Neural progenitor cell (in vitro differentiated cells): ENCODE measurements around the gene NAA15.

Experiments
- EZH2 ChIP-seq: fragments of 200-600 bp; sonication (generic); IDR thresholded peaks from 2 replicates; pipeline ENCODE4 v1.6.1; 2017; ENCODE audit warnings: antibody characterized with exemption, mild to moderate bottlenecking, moderate library complexity
- EZH2phosphoT487 ChIP-seq: fragments of 200-600 bp; sonication (generic); IDR thresholded peaks from 2 replicates; pipeline ENCODE4 v1.6.1; 2017; ENCODE audit warnings: antibody characterized with exemption
- TF ChIP-seq, protein P1 (sequence below): fragments of 200-600 bp; sonication (generic); IDR thresholded peaks from 2 replicates; pipeline ENCODE4 v1.5.1; 2017; ENCODE audit warnings: antibody characterized with exemption, mild to moderate bottlenecking

DNA sequence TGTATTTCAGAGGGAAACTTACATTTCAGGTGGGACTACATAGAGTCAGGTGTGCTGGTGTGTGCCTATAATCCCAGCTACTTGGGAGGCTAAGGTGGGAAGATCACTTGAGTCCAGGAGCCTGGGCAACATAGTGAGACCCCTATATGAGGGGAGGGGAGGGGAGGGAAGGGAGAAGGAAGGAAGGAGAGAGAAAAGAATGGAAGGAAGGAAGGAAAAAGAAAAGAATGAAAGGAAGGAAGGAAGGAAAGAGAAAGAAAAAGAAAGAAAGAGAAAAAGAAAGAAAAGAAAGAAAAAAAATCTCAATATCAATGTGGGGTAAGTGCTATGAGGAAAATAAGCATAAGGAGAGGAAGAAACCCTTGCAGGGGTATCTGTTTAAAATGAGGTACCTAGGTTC lies 109.0 kb downstream of the NAA15 start:
- TF ChIP-seq, protein P1, sequence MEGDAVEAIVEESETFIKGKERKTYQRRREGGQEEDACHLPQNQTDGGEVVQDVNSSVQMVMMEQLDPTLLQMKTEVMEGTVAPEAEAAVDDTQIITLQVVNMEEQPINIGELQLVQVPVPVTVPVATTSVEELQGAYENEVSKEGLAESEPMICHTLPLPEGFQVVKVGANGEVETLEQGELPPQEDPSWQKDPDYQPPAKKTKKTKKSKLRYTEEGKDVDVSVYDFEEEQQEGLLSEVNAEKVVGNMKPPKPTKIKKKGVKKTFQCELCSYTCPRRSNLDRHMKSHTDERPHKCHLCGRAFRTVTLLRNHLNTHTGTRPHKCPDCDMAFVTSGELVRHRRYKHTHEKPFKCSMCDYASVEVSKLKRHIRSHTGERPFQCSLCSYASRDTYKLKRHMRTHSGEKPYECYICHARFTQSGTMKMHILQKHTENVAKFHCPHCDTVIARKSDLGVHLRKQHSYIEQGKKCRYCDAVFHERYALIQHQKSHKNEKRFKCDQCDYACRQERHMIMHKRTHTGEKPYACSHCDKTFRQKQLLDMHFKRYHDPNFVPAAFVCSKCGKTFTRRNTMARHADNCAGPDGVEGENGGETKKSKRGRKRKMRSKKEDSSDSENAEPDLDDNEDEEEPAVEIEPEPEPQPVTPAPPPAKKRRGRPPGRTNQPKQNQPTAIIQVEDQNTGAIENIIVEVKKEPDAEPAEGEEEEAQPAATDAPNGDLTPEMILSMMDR: no peak
- TF ChIP-seq EZH2phosphoT487 (no peak), EZH2 (no peak)
